GM23248 (cell line): ENCODE results near the gene SRSF12. TPM values are rescaled to one million over a fixed set of nuclear protein-coding genes. Genes with fewer than 3 reads are reported as not detected.
A peak's percentile ranks its signal among the peaks of the same experiment; 100 is the strongest.

ENCODE experiments used
- DNase-seq: peaks from one replicate; pipeline ENCODE4 v3.0.0-alpha.2; 2015
- H2AFZ ChIP-seq: fragments of 200-600 bp; sonication (generic); 2 replicates; pipeline ENCODE4 v1.6.1; 2016; ENCODE audit warnings: antibody characterized with exemption
- H3F3A ChIP-seq: fragments of 200-600 bp; sonication (generic); 2 replicates; pipeline ENCODE4 v1.6.1; 2016; ENCODE audit warnings: mild to moderate bottlenecking, antibody characterized with exemption, mixed run types; ENCODE audit not compliant: insufficient read depth
- H3K27ac ChIP-seq: fragments of 200-600 bp; sonication (generic); 2 replicates; pipeline ENCODE4 v1.5.1; 2016; ENCODE audit warnings: mild to moderate bottlenecking
- H3K27me3 ChIP-seq: fragments of 200-600 bp; sonication (generic); replicated peaks from 2 replicates; pipeline ENCODE4 v1.6.1; 2016; ENCODE audit warnings: mild to moderate bottlenecking; ENCODE audit not compliant: insufficient read depth
- H3K36me3 ChIP-seq: fragments of 200-600 bp; sonication (generic); 2 replicates; pipeline ENCODE4 v1.6.1; 2016; ENCODE audit warnings: low read depth, mild to moderate bottlenecking
- H3K4me1 ChIP-seq: fragments of 200-600 bp; sonication (generic); 2 replicates; pipeline ENCODE4 v1.6.1; 2016; ENCODE audit warnings: mild to moderate bottlenecking; ENCODE audit not compliant: insufficient read depth
- H3K4me2 ChIP-seq: fragments of 200-600 bp; sonication (generic); one replicate; pipeline ENCODE4 v1.6.1; 2016; ENCODE audit warnings: mild to moderate bottlenecking; ENCODE audit not compliant: unreplicated experiment
- H3K4me3 ChIP-seq: fragments of 200-600 bp; sonication (generic); 2 replicates; pipeline ENCODE4 v1.5.1; 2016; ENCODE audit warnings: mild to moderate bottlenecking
- H3K79me2 ChIP-seq: fragments of 200-600 bp; sonication (generic); 2 replicates; pipeline ENCODE4 v1.6.1; 2016; ENCODE audit warnings: mild to moderate bottlenecking; ENCODE audit not compliant: insufficient read depth
- H3K9ac ChIP-seq: fragments of 200-600 bp; sonication (generic); 2 replicates; pipeline ENCODE4 v1.6.1; 2016; ENCODE audit warnings: mild to moderate bottlenecking
- H3K9me2 ChIP-seq: fragments of 200-600 bp; sonication (generic); 2 replicates; pipeline ENCODE4 v1.6.1; 2016; ENCODE audit warnings: mixed run types, mild to moderate bottlenecking, moderate library complexity; ENCODE audit not compliant: insufficient read depth
- H3K9me3 ChIP-seq: fragments of 200-600 bp; sonication (generic); one replicate; pipeline ENCODE4 v1.6.1; 2017; ENCODE audit warnings: low read depth
- H4K20me1 ChIP-seq: fragments of 200-600 bp; sonication (generic); 2 replicates; pipeline ENCODE4 v1.6.0; 2016; ENCODE audit not compliant: insufficient read depth
- EZH2 ChIP-seq: fragments of 200-600 bp; sonication (generic); IDR thresholded peaks from 2 replicates; pipeline ENCODE4 v1.6.1; 2018; ENCODE audit warnings: antibody characterized with exemption, mild to moderate bottlenecking; ENCODE audit not compliant: insufficient read depth, poor library complexity, severe bottlenecking
- EZH2phosphoT487 ChIP-seq: fragments of 200-600 bp; sonication (generic); IDR thresholded peaks from 2 replicates; pipeline ENCODE4 v1.6.1; 2018; ENCODE audit warnings: antibody characterized with exemption, moderate library complexity, mild to moderate bottlenecking, low read depth; ENCODE audit not compliant: insufficient read depth
- WGBS, 2 experiments: methylation state at CpG; one replicate each; pipeline ENCODE4 v1.1.6; 2015 to 2017; ENCODE audit warnings: low lambda C conversion rate in 2 of 2, low coverage in 1 of 2; ENCODE audit errors: missing lambda C conversion rate in 2 of 2; 5-methylcytosine and 5-hydroxymethylcytosine counted together
- in situ Hi-C: fragments of 300-500 bp; cut with MboI; formaldehyde crosslinking; loops from 2 replicates; pipeline ENCODE4 v1.15.0; 2020
- polyA plus RNA-seq: library from polyadenylated mRNA; unstranded; fragments of >200 nt; fragmentation: Nextera tagmentation; extraction: Ambion mirVana; gene quantifications from 2 replicates; pipeline ENCODE4 v1.2.1, GENCODE V29; 2016
- total RNA-seq: library from RNA; depleted of rRNA; stranded (reverse); fragments of >200 nt; shearing (Covaris generic); gene quantifications from 2 replicates; pipeline ENCODE4 v1.2.3, GENCODE V29; 2014

The SRSF12 gene
- total and polyA plus RNA-seq, 2 experiments from 2014 or later, result 0.59 to 0.65 TPM

DNA sequence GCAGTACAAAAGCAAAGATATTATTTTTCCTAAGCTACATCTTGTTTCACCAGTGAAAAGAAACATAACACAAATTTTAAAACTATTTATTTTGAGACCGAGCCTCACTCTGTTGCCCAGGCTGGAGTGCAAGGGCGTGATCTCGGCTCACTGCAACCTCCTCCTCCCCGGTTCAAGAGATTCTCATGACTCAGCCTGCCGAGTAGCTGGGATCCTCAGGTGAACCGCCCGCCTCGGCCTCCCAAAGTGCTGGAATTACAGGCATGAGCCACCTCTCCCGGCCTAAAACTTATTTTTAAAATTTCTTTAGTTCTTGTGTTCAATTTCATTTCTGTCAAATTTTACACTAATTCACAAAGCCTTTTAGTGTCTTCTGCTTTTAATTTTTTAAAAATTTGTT, 5.9 kb downstream of the SRSF12 start:
- TF ChIP-seq EZH2, result no peak
- TF ChIP-seq EZH2phosphoT487, result no peak
- no peaks in the 10 kb centered on the region for H3F3A ChIP-seq
- H3K27me3 ChIP-seq, result no peaks in the 10 kb centered on the region
- no peaks in the 10 kb centered on the region for H3K9me3 ChIP-seq
- H4K20me1 ChIP-seq, result no peaks in the 10 kb centered on the region; the same call in 1 of the 2 replicates
- in situ Hi-C loops, result no loop called here
- WGBS, 2 experiments, result 89% methylated on average over 9 of the region's 9 CpGs
- H3K4me1 ChIP-seq, result no peaks in the 10 kb centered on the region
- H3K9me2 ChIP-seq, result no peaks in the 10 kb centered on the region
- H3K79me2 ChIP-seq, result no peaks in the 10 kb centered on the region
- H3K4me3 ChIP-seq, result no peak overlapping the region
- no peak overlapping the region for H3K27ac ChIP-seq
- no peaks in the 10 kb centered on the region for H3K36me3 ChIP-seq
- no peak overlapping the region for H3K9ac ChIP-seq
- H2AFZ ChIP-seq, result no peak overlapping the region
- H3K4me2 ChIP-seq, result no peak overlapping the region
- DNase-seq, result no peak

DNA sequence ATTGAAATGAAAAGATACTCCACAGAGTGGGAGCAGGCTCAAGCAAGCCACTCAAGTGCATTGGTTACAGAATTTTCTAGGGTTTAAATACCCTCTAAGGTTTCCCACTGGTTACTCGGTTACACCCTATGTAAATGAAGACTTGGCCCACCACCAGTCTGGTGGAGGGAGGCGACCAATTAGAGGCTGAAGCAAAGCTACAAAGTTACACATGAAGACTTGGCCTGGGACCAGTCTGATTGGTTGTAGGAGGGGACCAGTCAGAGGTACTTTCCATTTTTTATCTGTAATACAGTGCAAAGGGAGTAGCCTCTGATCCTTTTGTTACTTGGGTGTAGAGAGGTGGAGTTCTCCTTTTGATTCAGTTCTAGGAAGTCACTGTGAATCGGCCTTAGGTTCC, 7.6 kb downstream of the SRSF12 start:
- H3K27ac ChIP-seq, result no peak overlapping the region
- H3K27me3 ChIP-seq, result no peaks in the 10 kb centered on the region
- 86 to 99% methylated on average over 3 of the region's 3 CpGs for WGBS, 2 experiments
- H3K9me3 ChIP-seq, result no peaks in the 10 kb centered on the region
- H3K4me3 ChIP-seq, result no peak overlapping the region
- H3K9ac ChIP-seq, result no peak overlapping the region
- in situ Hi-C loops, result no loop called here
- H4K20me1 ChIP-seq, result no peaks in the 10 kb centered on the region; the same call in 1 of the 2 replicates
- no peak overlapping the region for H3K4me2 ChIP-seq
- H3K79me2 ChIP-seq, result no peaks in the 10 kb centered on the region
- H3F3A ChIP-seq, result no peaks in the 10 kb centered on the region
- no peak for DNase-seq
- no peaks in the 10 kb centered on the region for H3K36me3 ChIP-seq
- TF ChIP-seq EZH2, result no peak
- no peak for TF ChIP-seq EZH2phosphoT487
- no peak overlapping the region for H2AFZ ChIP-seq
- no peaks in the 10 kb centered on the region for H3K9me2 ChIP-seq
- no peaks in the 10 kb centered on the region for H3K4me1 ChIP-seq

DNA sequence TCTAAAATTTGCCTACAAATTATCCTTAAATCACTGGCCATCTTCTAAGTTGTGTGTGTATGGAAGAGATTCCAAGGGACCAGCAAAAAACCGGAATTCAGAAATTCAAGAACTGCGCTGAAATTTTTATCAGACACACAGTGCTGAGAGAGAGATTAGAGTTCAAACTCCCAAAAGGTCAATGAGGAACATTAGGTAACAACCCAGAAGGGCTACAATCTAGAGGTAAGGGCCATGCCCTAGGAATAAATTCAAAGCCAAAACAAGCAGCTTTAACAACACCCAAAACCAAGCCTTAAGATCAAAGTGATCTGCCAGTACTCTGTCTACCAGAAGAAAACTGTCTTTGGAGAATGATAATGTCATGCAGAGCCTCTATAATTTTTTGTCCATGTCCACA, 17.8 kb downstream of the SRSF12 start:
- Histone ChIP-seq H3K27ac (no peak overlapping the region), H3K4me1 (peaks cover 10% of the 10 kb centered on the region; the same call in 1 of the 2 replicates), H3K4me2 (no peak overlapping the region), H4K20me1 (no peaks in the 10 kb centered on the region), H3K27me3 (no peaks in the 10 kb centered on the region), H3K9ac (no peak overlapping the region), H3K9me2 (no peaks in the 10 kb centered on the region), H3K36me3 (no peaks in the 10 kb centered on the region), H2AFZ (peak overlapping the region; percentile 5; the same call in 1 of the 2 replicates), H3K4me3 (no peak overlapping the region), H3K9me3 (no peaks in the 10 kb centered on the region), H3F3A (no peaks in the 10 kb centered on the region), H3K79me2 (no peaks in the 10 kb centered on the region)
- no peak for TF ChIP-seq EZH2
- TF ChIP-seq EZH2phosphoT487, result no peak
- DNase-seq, result no peak
- in situ Hi-C loops, result no loop called here
- WGBS, 2 experiments, result 100% methylated on average over 2 of the region's 2 CpGs

DNA sequence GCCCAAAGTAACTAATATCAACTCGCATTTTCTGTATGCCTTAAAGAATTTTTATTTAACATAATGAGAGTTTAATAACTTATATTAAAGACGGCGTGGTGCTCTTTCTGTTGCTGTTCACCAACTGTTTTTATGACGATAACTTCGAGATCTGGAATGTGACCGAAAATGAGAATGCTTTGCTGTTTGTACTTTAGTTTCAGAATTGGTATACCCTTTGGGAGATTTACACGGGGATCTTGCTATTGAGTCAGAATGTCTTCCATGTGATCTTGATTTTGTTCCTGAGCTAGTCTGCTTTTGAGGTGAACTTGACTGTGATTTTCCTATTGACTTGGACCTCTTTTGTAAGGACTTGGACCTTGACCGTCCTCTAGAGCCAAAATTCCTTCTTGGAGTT, 19.4 kb downstream of the SRSF12 start:
- Histone ChIP-seq H3K27ac (no peak overlapping the region), H3K79me2 (no peaks in the 10 kb centered on the region)
- in situ Hi-C loops, result no loop called here

DNA sequence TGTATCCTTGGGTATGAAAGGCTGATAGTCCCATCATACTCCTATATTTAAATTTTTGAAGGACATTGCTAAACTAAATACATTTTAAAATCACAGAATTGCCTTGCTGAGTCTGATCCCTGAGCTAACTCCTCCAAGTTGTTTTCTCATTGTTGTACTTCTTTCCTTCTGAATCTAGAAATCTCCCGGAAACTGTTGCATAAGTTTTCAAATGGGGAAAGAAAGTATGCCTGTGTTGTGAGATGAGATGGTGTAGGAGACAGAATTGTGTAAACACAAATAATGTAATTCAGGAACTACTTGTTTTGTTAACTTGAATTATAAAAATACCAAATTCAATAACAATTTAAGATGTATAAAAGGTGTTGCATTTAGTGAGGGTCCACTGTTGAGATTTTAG, 30.0 kb downstream of the SRSF12 start:
- 89 to 92% methylated on average over 1 of the region's 1 CpG for WGBS, 2 experiments
- Histone ChIP-seq H3K9me3 (no peaks in the 10 kb centered on the region), H4K20me1 (peaks cover 11% of the 10 kb centered on the region; the same call in 1 of the 2 replicates), H3K4me1 (peaks cover 20% of the 10 kb centered on the region), H3K4me2 (no peak overlapping the region), H3K9me2 (no peaks in the 10 kb centered on the region), H3K27ac (no peak overlapping the region), H2AFZ (no peak overlapping the region), H3K36me3 (peaks cover 23% of the 10 kb centered on the region), H3K9ac (no peak overlapping the region), H3K79me2 (peaks cover 38% of the 10 kb centered on the region), H3K27me3 (no peaks in the 10 kb centered on the region), H3K4me3 (no peak overlapping the region), H3F3A (peaks cover 50% of the 10 kb centered on the region)
- in situ Hi-C loops, result no loop called here
- TF ChIP-seq EZH2phosphoT487 (no peak), EZH2 (no peak)
- no peak for DNase-seq

More for the DNA sequence above, 19.4 kb downstream of the SRSF12 start:
- WGBS, 2 experiments, result 92% methylated on average over 8 of the region's 8 CpGs
- no peak overlapping the region for H2AFZ ChIP-seq
- peaks cover 10% of the 10 kb centered on the region; the same call in 1 of the 2 replicates for H3K4me1 ChIP-seq
- H3K9me3 ChIP-seq, result no peaks in the 10 kb centered on the region
- DNase-seq, result no peak
- H3K9ac ChIP-seq, result no peak overlapping the region
- H4K20me1 ChIP-seq, result no peaks in the 10 kb centered on the region
- no peak for TF ChIP-seq EZH2
- TF ChIP-seq EZH2phosphoT487, result no peak
- no peaks in the 10 kb centered on the region for H3F3A ChIP-seq
- no peak overlapping the region for H3K4me2 ChIP-seq
- no peaks in the 10 kb centered on the region for H3K9me2 ChIP-seq
- no peaks in the 10 kb centered on the region for H3K27me3 ChIP-seq
- H3K36me3 ChIP-seq, result no peaks in the 10 kb centered on the region
- H3K4me3 ChIP-seq, result no peak overlapping the region
